GM21515 (cell line): ENCODE data around the gene PELI3.
"Not testable (repeated sequence)": the region's sequence is repeated elsewhere in the genome, so short reads cannot be mapped to it uniquely, and the experiment has no call there.

ENCODE experiments used
- ATAC-seq: cut with Tn5 transposase; IDR thresholded peaks from one replicate; pipeline ENCODE4 v1.9.1; 2021; ENCODE audit not compliant: unreplicated experiment

The PELI3 gene

GRCh38 chr11:66447012-66447411 lies 19.7 kb upstream of the PELI3 start:
- no peak for ATAC-seq

- ATAC-seq: no peak
These were observed 18.2 kb upstream of the PELI3 start for GRCh38 chr11:66448523-66448922.

GRCh38 chr11:66450560-66450959 lies 16.1 kb upstream of the PELI3 start:
- no peak for ATAC-seq

GRCh38 chr11:66451663-66452062 lies 15.0 kb upstream of the PELI3 start:
- ATAC-seq: no peak

- ATAC-seq: no peak
These were observed 12.5 kb upstream of the PELI3 start for GRCh38 chr11:66454247-66454646.

- no peak for ATAC-seq
These were observed 11.9 kb upstream of the PELI3 start for GRCh38 chr11:66454828-66455227.

GRCh38 chr11:66457826-66458225 lies 8.9 kb upstream of the PELI3 start:
- no peak for ATAC-seq

- no peak for ATAC-seq
These were observed 7.4 kb upstream of the PELI3 start for GRCh38 chr11:66459138-66459778.

- no peak for ATAC-seq
These were observed 4.7 kb upstream of the PELI3 start for GRCh38 chr11:66462010-66462409.

GRCh38 chr11:66462911-66463310 lies 3.8 kb upstream of the PELI3 start:
- ATAC-seq: no peak

- ATAC-seq: not testable (repeated sequence)
These were observed 2.6 kb upstream of the PELI3 start for GRCh38 chr11:66464116-66464515.

GRCh38 chr11:66464916-66465315 lies 1.8 kb upstream of the PELI3 start:
- no peak for ATAC-seq

GRCh38 chr11:66465373-66466224 lies 1.1 kb upstream of the PELI3 start:
- no peak for ATAC-seq

GRCh38 chr11:66467034-66467659 lies 442 bp downstream of the PELI3 start:
- ATAC-seq: peak; percentile 29

- ATAC-seq: no peak
These were observed 1.1 kb downstream of the PELI3 start for GRCh38 chr11:66467756-66468155.

- no peak for ATAC-seq
These were observed 2.0 kb downstream of the PELI3 start for GRCh38 chr11:66468691-66469090.

- ATAC-seq: no peak
These were observed 2.7 kb downstream of the PELI3 start for GRCh38 chr11:66469441-66469840.

- ATAC-seq: no peak
These were observed 3.3 kb downstream of the PELI3 start for GRCh38 chr11:66470015-66470414.

GRCh38 chr11:66471142-66471541 lies 4.4 kb downstream of the PELI3 start:
- ATAC-seq: no peak

- no peak for ATAC-seq
These were observed 5.3 kb downstream of the PELI3 start for GRCh38 chr11:66472054-66472453.

GRCh38 chr11:66473167-66473566 lies 6.5 kb downstream of the PELI3 start:
- ATAC-seq: no peak
